Stimulated activated CD4-positive, alpha-beta T cell treated with anti-CD3 and anti-CD28 coated beads, TNF-alpha, amount 100 ng/mL, for 1 hour (primary cell): ENCODE results near the gene CENPO.
"Not testable (repeated sequence)": the region's sequence is repeated elsewhere in the genome, so short reads cannot be mapped to it uniquely, and the experiment has no call there.

ENCODE experiments used
- DNase-seq, 3 donors: peaks; one replicate each; pipeline ENCODE4 v3.0.0-alpha.2; 2020; ENCODE audit warnings: low read depth in 3 of 3, low spot score in 1 of 3

CENPO gene

GRCh38 chr2:24787532-24787931 is 5.7 kb upstream of the CENPO start:
- DNase-seq = no peak

GRCh38 chr2:24788816-24789215 is 4.4 kb upstream of the CENPO start:
- no peak for DNase-seq

GRCh38 chr2:24791452-24791851 is 1.8 kb upstream of the CENPO start:
- DNase-seq = no peak

- no peak for DNase-seq
These were observed 717 bp upstream of the CENPO start for GRCh38 chr2:24792542-24792873.

- DNase-seq = no peak
These were observed 673 bp downstream of the CENPO start for GRCh38 chr2:24793761-24794435.

- DNase-seq = no peak
These were observed 4.4 kb downstream of the CENPO start for GRCh38 chr2:24797644-24798043.

- not testable (repeated sequence) for DNase-seq
These were observed 7.3 kb downstream of the CENPO start for GRCh38 chr2:24800487-24800886.

- DNase-seq = not testable (repeated sequence)
These were observed 12.8 kb downstream of the CENPO start for GRCh38 chr2:24805811-24806660.

GRCh38 chr2:24806661-24807036 is 13.4 kb downstream of the CENPO start:
- no peak for DNase-seq

GRCh38 chr2:24809316-24810007 is 16.2 kb downstream of the CENPO start:
- DNase-seq = no peak

DNA sequence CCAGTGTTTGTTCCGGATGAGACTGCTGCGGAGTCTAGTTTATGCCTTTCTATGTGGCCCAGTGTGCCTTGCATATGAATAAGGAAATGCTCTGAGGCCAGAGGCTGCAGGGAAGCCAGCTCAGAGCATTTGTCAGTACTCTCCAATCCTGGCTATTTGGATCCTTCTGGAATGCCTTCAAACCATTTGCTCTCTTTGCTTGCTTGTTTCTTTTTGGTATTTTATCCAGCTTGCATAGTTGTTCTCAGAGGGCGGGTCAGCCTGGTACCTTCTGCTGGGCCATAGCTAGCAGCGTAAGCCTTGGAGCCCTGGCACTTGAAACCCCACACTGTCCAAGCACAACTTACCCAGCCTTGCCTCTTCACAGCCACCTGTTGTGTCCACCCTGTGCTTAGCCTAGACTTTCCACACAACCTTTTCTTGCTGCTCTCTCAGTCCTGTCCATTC is 20.5 kb downstream of the CENPO start:
- no peak for DNase-seq

DNA sequence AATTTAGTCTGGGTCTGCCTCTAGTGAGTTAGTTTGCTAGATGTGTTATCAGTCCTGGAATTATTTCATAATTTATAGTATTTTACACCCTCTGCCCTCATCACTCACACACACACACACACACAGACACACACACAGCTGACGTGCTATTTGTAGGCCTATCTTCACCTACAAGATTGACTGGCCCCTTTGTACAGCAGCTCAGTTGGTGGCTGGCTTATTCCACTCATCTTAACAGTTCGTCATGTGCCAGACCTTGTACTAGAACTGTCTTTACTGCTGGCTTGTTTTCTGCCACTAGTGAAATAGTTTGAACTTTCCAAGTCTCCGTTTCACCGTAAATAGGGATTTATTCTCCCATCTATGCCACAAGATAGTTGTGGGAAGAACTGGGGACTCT is 21.3 kb downstream of the CENPO start:
- DNase-seq = no peak

- DNase-seq = no peak
These were observed 21.9 kb downstream of the CENPO start for GRCh38 chr2:24815171-24815570.

DNA sequence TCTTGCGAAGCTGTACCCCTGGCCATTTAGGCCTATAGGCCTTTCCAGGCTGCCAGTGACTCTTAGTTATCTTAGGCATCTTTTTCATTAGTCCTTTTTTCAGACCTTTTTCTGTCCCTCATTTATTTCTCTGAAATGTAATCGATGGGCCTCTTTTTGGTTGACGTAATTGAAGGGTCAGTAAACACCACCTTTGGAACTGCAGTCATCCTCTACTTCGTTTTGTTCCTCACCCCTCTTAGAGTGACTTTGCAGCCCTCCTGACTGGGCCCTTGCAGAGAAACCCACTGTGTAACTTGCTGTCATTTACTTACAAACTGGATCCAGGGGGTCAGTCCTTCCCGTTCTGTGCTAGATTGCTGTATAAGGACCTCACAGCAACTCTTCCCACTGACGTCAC is 23.2 kb downstream of the CENPO start:
- DNase-seq = no peak

DNA sequence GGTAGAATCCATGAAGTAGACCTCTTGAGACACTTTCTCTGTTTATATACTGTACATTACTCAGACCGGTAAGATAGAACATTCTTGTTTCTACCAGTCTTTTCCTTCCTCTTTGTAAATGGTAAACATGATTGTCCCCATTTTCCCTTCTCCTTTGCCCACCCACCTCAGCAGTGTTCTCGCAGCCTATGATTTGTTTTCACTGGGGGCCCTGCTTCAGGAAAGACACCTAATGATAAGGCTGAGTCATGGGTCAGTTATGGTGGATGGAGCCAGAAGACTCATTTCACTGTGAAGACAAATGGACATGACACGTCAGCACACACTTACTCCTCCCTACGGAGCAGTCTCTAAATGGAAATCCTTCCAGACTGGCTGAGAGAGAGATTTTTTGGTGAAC is 23.7 kb downstream of the CENPO start:
- DNase-seq = no peak

DNA sequence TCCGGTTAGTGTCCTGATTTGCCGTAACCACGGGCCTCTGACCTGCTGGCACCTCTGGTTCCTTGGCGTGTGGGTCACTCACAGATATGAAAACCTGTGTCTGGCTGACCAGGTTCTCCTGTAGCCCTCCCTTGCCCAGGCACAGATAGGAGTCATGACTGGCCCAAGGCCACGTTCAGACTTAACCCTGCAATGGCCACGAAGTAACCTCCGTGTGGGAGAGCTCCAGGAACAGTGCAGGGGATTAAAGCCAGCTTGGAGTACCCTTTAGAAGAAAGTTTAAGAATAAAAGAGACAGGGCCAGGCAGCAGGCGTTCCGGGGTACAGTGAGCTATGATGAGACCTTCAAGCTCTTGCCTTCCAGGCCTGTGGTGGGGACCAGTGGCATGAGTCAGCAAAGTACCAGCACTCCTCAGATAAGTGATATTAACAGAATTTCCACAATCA is 25.5 kb downstream of the CENPO start:
- DNase-seq = no peak

DNA sequence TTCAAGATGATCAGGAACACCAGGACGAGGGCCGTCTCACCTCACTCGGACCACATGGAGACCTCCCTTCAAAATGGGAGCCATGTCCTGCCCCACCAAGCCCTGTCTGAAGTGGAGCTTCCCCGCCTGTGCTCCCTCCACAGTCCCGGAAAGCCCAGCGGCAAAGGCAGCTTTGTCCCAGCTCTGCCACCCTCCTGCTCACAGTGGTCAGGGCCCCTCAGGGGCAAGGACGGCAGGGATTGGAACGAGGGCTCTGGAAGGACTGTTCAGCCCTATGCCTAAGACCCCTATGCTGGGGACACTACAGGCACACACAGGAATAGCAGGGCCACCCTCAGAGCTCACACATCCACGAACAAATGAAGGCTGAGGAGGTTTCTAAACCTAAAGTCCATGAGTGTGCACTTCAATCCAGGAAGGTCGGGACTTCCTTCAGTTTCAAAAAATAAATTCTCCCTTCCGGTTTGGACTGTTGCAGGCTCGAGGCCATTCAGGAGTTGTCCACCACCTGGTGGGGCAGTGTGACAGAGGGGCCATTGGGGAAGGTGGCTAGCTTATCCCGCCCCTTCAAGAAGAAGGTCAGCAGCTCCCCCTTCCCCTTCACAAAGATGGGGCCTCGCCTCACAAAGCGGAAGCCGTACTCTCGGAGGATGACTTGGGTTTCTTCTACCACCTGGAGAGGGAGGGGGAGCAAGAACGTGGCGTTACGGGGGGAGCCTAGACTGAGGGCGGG is 26.4 kb downstream of the CENPO start:
- no peak for DNase-seq

DNA sequence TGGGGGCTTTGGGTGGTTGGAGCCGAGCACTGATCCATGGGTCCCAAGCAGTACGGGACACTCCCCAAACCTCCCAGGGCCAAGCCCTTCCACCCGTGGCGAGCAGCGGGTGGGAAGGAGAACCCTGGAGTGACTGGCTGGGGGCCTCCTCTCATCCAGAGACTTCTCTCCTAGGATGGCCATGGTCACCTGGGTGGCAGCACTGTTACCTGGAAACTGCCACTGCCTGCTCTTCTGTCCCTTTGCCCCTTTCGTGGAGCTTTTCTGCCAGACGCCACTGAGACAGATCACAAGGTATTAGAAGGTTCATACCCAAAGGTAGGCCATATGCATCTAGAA is 26.9 kb downstream of the CENPO start:
- no peak for DNase-seq

GRCh38 chr2:24820598-24821432 is 27.6 kb downstream of the CENPO start:
- no peak for DNase-seq

DNA sequence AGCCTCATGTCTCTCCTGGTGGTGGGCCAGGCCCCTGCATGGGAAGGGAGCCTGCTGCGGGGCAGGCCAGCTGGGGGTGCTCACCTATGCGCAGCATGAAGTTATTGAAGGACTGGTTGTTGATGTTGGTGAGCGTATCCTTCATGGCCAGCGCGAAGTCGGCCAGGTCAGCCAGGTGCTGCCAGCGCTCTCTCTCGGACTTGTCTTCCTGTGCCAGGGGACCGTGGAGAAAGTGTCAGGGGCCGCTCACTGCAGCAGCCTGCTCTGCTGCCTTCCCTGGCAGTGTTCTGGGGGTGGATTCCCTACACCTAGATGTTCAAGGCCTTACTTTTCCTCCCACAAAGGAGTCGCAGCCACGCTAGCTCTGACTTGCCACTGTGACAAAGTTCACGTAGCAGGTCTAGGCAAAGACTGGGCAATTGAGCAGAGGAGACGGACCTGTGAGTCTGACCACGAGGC is 28.2 kb downstream of the CENPO start:
- DNase-seq = no peak
